Stimulated activated naive B cell treated with anti-CD40 and anti-IgM and Interleukin-4, amounts not matched to agents 10 μg/mL and 1 μg/mL and 100 μg/mL, for 72 hours (primary cell): Measurements from ENCODE around the gene ZBED3.
"Not testable (repeated sequence)": the region's sequence is repeated elsewhere in the genome, so short reads cannot be mapped to it uniquely, and the experiment has no call there.

Source experiments
- ATAC-seq, 2 donors: fragments of 150-1000 bp; cut with Tn5 transposase; replicated peaks; 2 replicates each; pipeline ENCODE4 v1.10.0; 2021; ENCODE audit warnings: moderate library complexity in 1 of 2
- DNase-seq: peaks from one replicate; pipeline ENCODE4 v3.0.0; 2021
- H3K27ac Mint-ChIP-seq: one replicate; pipeline ENCODE4 v1.8.0; 2022; ENCODE audit warnings: mild to moderate bottlenecking, mixed read lengths
- H3K27me3 Mint-ChIP-seq, 2 donors: one replicate each; pipeline ENCODE4 v1.8.0; 2022; ENCODE audit warnings: mixed read lengths in 2 of 2
- H3K36me3 Mint-ChIP-seq, 2 donors: one replicate each; pipeline ENCODE4 v1.8.0; 2022; ENCODE audit warnings: mixed read lengths in 2 of 2, mild to moderate bottlenecking in 1 of 2
- H3K4me1 Mint-ChIP-seq, 2 donors: one replicate each; pipeline ENCODE4 v1.8.0; 2022; ENCODE audit warnings: mixed read lengths in 2 of 2, mild to moderate bottlenecking in 1 of 2
- H3K4me3 Mint-ChIP-seq, 2 donors: one replicate each; pipeline ENCODE4 v1.8.0; 2022; ENCODE audit warnings: mild to moderate bottlenecking in 2 of 2, mixed read lengths in 2 of 2, moderate library complexity in 1 of 2
- H3K9me3 Mint-ChIP-seq, 2 donors: one replicate each; pipeline ENCODE4 v1.8.0; 2022; ENCODE audit warnings: mixed read lengths in 2 of 2, mild to moderate bottlenecking in 1 of 2

ZBED3 gene, protein sequence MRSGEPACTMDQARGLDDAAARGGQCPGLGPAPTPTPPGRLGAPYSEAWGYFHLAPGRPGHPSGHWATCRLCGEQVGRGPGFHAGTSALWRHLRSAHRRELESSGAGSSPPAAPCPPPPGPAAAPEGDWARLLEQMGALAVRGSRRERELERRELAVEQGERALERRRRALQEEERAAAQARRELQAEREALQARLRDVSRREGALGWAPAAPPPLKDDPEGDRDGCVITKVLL

GRCh38 chr5:77086689-77087483, at the start of gene ZBED3:
TSS of gene ZBED3 (minus strand) at chr5:77087285. CDS start at chr5:77077878, 9,407 bp downstream.
- H3K4me3 Mint-ChIP-seq = peak within 1 kb of the TSS; percentile 85 to 92
- DNase-seq = peak; percentile 27
- H3K9me3 Mint-ChIP-seq = peaks cover 6 to 8% of the 10 kb centered on the region in 2 donors
- ATAC-seq = peak; percentile 74 to 79
- H3K36me3 Mint-ChIP-seq = peaks cover 17 to 19% of the 10 kb centered on the region in 2 donors
- peaks cover 13 to 33% of the 10 kb centered on the region in 2 donors for H3K4me1 Mint-ChIP-seq
- peak within 1 kb of the TSS; percentile 92 for H3K27ac Mint-ChIP-seq
- peaks cover 0 to 21% of the 10 kb centered on the region in 2 donors for H3K27me3 Mint-ChIP-seq

DNA sequence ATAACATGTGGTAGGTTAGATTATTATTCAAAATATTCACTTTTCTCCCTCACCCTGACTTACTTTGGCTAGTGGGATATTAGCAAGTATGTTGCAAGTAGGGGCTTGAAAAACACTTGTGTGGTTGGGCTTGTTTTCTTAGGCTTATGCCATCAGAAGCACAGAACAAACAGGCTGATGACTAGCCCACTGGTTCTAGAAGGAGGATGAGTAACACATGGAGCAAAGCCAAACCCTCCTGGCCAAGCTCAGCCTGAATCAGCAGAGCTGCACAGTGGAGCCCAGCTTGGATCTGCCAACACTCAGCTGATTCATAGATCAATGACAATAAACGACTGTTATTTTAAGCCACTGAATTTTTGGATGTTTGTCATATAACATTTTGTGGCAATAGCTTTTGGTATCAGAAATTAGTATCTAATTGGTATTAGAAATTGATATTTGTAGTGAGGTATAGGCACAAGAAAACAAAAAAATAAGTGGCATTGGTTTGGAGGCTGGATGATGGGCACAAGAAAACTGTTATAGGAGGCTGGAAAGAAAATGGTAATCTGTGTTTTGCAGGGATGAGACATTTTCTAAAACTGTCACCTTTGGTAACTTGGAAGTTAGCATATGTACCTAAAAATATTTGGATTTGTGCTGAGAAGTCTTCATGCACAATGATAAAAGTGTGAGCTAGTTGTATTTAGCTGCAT, 46.1 kb upstream of the ZBED3 start:
- Mint-ChIP-seq H3K9me3 (peaks cover 0 to 3% of the 10 kb centered on the region in 2 donors), H3K27me3 (no peaks in the 10 kb centered on the region), H3K36me3 (no peaks in the 10 kb centered on the region), H3K4me3 (no peak overlapping the region), H3K27ac (no peak overlapping the region), H3K4me1 (peaks cover 4 to 6% of the 10 kb centered on the region in 2 donors)
- DNase-seq (no peak), ATAC-seq (no peak)

- no peaks in the 10 kb centered on the region for H3K36me3 Mint-ChIP-seq
- ATAC-seq = no peak
Measured at GRCh38 chr5:77131361-77131760, 44.3 kb upstream of the ZBED3 start.

GRCh38 chr5:77129391-77129990, 42.4 kb upstream of the ZBED3 start:
- Mint-ChIP-seq H3K9me3 (peaks cover 2 to 4% of the 10 kb centered on the region in 2 donors), H3K4me1 (no peaks in the 10 kb centered on the region), H3K4me3 (no peak overlapping the region), H3K27ac (no peak overlapping the region), H3K36me3 (no peaks in the 10 kb centered on the region), H3K27me3 (no peaks in the 10 kb centered on the region)
- ATAC-seq = peak; percentile 60 to 63
- no peak for DNase-seq

More at GRCh38 chr5:77131361-77131760, 44.3 kb upstream of the ZBED3 start:
- H3K27me3 Mint-ChIP-seq = no peaks in the 10 kb centered on the region
- no peak for DNase-seq
- no peak overlapping the region for H3K27ac Mint-ChIP-seq
- H3K4me3 Mint-ChIP-seq = no peak overlapping the region
- peaks cover 4 to 6% of the 10 kb centered on the region in 2 donors for H3K4me1 Mint-ChIP-seq
- H3K9me3 Mint-ChIP-seq = peaks cover 3 to 4% of the 10 kb centered on the region in 2 donors

- Mint-ChIP-seq H3K27me3 (no peaks in the 10 kb centered on the region), H3K4me1 (no peaks in the 10 kb centered on the region), H3K9me3 (peaks cover 0 to 4% of the 10 kb centered on the region in 2 donors), H3K4me3 (no peak overlapping the region), H3K36me3 (no peaks in the 10 kb centered on the region), H3K27ac (no peak overlapping the region)
- DNase-seq = no peak
- ATAC-seq = no peak
Measured at GRCh38 chr5:77128411-77129061, 41.5 kb upstream of the ZBED3 start.

GRCh38 chr5:77123057-77123456, 36.0 kb upstream of the ZBED3 start:
- Mint-ChIP-seq H3K4me1 (no peaks in the 10 kb centered on the region), H3K27me3 (no peaks in the 10 kb centered on the region), H3K27ac (no peak overlapping the region), H3K36me3 (no peaks in the 10 kb centered on the region), H3K4me3 (no peak overlapping the region), H3K9me3 (peaks cover 0 to 4% of the 10 kb centered on the region in 2 donors)
- DNase-seq (no peak), ATAC-seq (no peak)

DNA sequence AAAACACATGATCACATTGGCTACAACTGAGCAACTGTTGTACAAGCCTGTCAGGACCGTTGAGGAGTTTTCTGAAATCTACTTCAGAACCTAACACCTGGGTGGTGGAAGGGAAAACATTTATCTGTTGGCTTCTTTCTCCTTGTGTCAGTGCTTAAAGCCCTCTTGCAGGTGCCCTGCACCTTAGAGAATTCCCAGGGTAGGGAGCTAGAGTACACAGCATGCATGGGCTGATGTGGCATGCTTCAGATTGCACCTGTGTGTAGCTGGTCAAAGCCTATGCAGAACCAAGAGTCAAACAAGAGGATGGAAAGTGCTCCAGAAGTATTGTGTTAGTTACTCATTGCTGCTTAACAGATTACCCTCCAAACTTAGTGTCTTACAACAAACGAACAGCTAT, 33.6 kb upstream of the ZBED3 start:
- Mint-ChIP-seq H3K36me3 (peaks cover 0 to 3% of the 10 kb centered on the region in 2 donors), H3K27ac (no peak overlapping the region), H3K9me3 (no peaks in the 10 kb centered on the region), H3K4me1 (no peaks in the 10 kb centered on the region), H3K4me3 (no peak overlapping the region), H3K27me3 (peaks cover 0 to under 1% of the 10 kb centered on the region in 2 donors)
- no peak for DNase-seq
- ATAC-seq = no peak

- ATAC-seq (no peak), DNase-seq (no peak)
- H3K27ac Mint-ChIP-seq = no peak overlapping the region
- H3K36me3 Mint-ChIP-seq = peaks cover 0 to 3% of the 10 kb centered on the region in 2 donors
- H3K4me3 Mint-ChIP-seq = no peak overlapping the region
- H3K9me3 Mint-ChIP-seq = no peaks in the 10 kb centered on the region
- no peaks in the 10 kb centered on the region for H3K4me1 Mint-ChIP-seq
- H3K27me3 Mint-ChIP-seq = peaks cover 0 to 5% of the 10 kb centered on the region in 2 donors
Measured at GRCh38 chr5:77120086-77120485, 33.0 kb upstream of the ZBED3 start.

DNA sequence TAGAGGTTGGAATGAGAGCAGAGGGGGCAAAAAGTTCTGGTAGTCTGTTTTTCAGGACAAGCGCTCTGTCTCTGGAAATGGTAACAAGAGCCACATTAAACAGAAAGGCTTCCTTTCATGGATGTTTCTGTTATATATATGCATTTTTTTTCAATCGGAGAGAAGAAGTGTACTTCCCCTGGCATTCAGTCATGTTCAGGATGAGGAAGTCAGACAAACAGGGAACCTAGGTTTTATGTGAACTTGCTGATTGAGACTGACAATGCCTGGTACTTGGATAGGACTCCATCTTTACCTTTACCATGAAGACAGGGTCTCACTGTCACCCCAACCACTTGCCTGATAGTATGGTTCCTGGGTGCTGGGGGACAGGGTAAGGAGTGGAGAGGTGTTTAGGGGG, 30.1 kb upstream of the ZBED3 start:
- Mint-ChIP-seq H3K27ac (no peak overlapping the region), H3K36me3 (peaks cover 0 to 3% of the 10 kb centered on the region in 2 donors), H3K27me3 (peaks cover 0 to 5% of the 10 kb centered on the region in 2 donors), H3K4me3 (no peak overlapping the region), H3K4me1 (peaks cover 3 to 7% of the 10 kb centered on the region in 2 donors), H3K9me3 (peaks cover 0 to 4% of the 10 kb centered on the region in 2 donors)
- no peak for ATAC-seq
- DNase-seq = no peak

- not testable (repeated sequence) for H3K27me3 Mint-ChIP-seq, ATAC-seq, H3K9me3 Mint-ChIP-seq, H3K27ac Mint-ChIP-seq, H3K4me1 Mint-ChIP-seq, DNase-seq, H3K36me3 Mint-ChIP-seq, H3K4me3 Mint-ChIP-seq
Measured at GRCh38 chr5:77107035-77107434, 19.9 kb upstream of the ZBED3 start.

DNA sequence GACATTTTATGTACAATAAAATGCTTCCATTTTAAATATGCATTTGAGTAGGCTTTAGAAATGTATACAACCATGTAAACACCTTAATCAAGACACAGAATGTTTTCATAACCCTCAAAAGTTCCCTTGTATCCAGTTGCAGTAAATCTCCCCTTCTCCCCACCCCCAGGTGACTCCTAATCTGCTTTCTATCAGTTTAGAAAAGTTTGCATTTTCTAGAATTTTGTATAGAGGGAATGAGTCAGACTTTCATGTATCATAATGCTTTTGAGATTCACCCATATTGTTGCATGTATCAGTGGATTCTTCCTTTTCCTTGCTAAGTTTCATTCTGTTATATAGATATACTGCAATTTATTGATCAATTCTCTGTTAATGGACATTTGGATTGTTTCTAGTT, 17.7 kb upstream of the ZBED3 start:
- Mint-ChIP-seq H3K4me1 (no peaks in the 10 kb centered on the region), H3K36me3 (peaks cover 0 to 1% of the 10 kb centered on the region in 2 donors), H3K9me3 (no peaks in the 10 kb centered on the region)

DNA sequence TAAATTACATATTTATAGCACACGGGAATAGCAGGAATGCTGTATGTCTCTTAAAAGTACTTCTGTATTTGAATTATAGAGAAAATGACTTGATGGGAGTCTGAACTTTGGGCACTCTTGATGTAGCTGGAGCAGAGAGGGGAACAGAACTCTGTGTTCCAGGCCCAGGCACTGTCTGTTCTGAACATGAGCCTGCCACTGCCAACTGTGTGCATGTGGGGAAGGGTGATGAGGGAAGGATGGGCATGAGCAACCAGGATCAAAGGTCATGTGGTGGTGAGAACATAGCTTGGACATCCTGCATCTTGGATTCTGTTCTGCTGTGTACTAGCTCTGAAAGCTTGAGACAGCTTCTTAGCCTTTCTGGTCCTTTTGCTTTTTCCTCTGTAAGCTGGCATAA, 16.4 kb upstream of the ZBED3 start:
- DNase-seq (no peak), ATAC-seq (no peak)
- H3K4me3 Mint-ChIP-seq = no peak overlapping the region
- H3K4me1 Mint-ChIP-seq = no peaks in the 10 kb centered on the region
- no peaks in the 10 kb centered on the region for H3K9me3 Mint-ChIP-seq
- peaks cover 0 to 1% of the 10 kb centered on the region in 2 donors for H3K36me3 Mint-ChIP-seq
- H3K27me3 Mint-ChIP-seq = no peaks in the 10 kb centered on the region
- peak overlapping the region; percentile 31 for H3K27ac Mint-ChIP-seq

More for the DNA sequence above, 17.7 kb upstream of the ZBED3 start:
- ATAC-seq = no peak
- Mint-ChIP-seq H3K4me3 (no peak overlapping the region), H3K27me3 (no peaks in the 10 kb centered on the region), H3K27ac (no peak overlapping the region)
- no peak for DNase-seq

- Mint-ChIP-seq H3K4me3 (no peak overlapping the region), H3K36me3 (peaks cover 0 to 1% of the 10 kb centered on the region in 2 donors), H3K9me3 (no peaks in the 10 kb centered on the region), H3K27ac (no peak overlapping the region), H3K4me1 (no peaks in the 10 kb centered on the region), H3K27me3 (no peaks in the 10 kb centered on the region)
- ATAC-seq (peak in 1 of 2 donors; percentile 27), DNase-seq (no peak)
Measured at GRCh38 chr5:77102549-77102948, 15.5 kb upstream of the ZBED3 start.

DNA sequence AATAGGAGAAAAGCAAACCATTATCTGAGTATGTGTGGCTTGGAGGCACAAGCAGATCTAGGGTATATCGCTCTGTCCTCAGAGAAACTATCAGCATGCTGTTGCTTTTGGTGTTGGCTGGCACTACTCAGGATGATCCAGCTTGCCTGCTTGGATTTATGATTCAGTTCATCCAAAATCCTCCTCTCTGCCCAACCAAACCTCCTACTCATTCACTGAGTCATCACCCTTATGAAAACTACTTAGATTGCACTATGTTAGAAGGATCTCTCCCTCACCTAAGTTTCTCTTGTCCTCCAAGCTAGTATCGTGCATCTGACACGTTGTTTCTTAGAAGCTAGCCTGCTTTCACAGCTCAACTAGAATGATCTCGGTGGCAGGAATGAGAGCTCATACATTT, 14.2 kb upstream of the ZBED3 start:
- no peaks in the 10 kb centered on the region for H3K27me3 Mint-ChIP-seq
- no peak overlapping the region for H3K27ac Mint-ChIP-seq
- no peak overlapping the region for H3K4me3 Mint-ChIP-seq
- ATAC-seq = no peak
- peaks cover 0 to 1% of the 10 kb centered on the region in 2 donors for H3K36me3 Mint-ChIP-seq
- no peaks in the 10 kb centered on the region for H3K9me3 Mint-ChIP-seq
- H3K4me1 Mint-ChIP-seq = no peaks in the 10 kb centered on the region
- DNase-seq = no peak
